Measurements from ENCODE around the gene MS4A6E. TPM values are rescaled to one million over a fixed set of nuclear protein-coding genes. Genes with fewer than 3 reads are reported as not detected.

The MS4A6E gene
- total and polyA plus RNA-seq, 7 experiments from 2014 or later: not detected

GRCh38 chr11:60314635-60315321, 12.3 kb upstream of the MS4A6E start:
- CTCF ChIA-PET: no interaction called here
- Histone ChIP-seq H3K27ac (ENCODE audit: low read depth, low read length) (no peak overlapping the region), H3K9me3 (ENCODE audit: control insufficient read depth in 2 of 3, low read length in 3 of 3) (peaks cover 0 to 10% (median 0%) of the 10 kb centered on the region in 3 experiments), H3K4me3 (ENCODE audit: low read length) (no peak overlapping the region), H3K4me1 (ENCODE audit: control insufficient read depth in 2 of 2, insufficient read depth in 2 of 2, low read length in 2 of 2) (no peaks in the 10 kb centered on the region), H3K27me3 (ENCODE audit: control insufficient read depth in 2 of 2, insufficient read depth in 2 of 2, low read length in 2 of 2) (no peaks in the 10 kb centered on the region), H3K36me3 (ENCODE audit: control insufficient read depth in 2 of 3, insufficient read depth in 3 of 3, low read length in 3 of 3) (no peaks in the 10 kb centered on the region)
- Mint-ChIP-seq H3K36me3 (peaks cover 0 to 5% (median 0%) of the 10 kb centered on the region in 5 donors), H3K27me3 (peaks cover 0 to 47% (median 14%) of the 10 kb centered on the region in 5 donors), H3K4me3 (no peak overlapping the region), H3K9me3 (peaks cover 4 to 21% (median 11%) of the 10 kb centered on the region in 11 donors), H3K4me1 (no peaks in the 10 kb centered on the region), H3K27ac (no peak overlapping the region)
- no peak for ATAC-seq
- intact Hi-C loops (cut with micrococcal nuclease): no loop called here
- no peak for DNase-seq
- POLR2A ChIA-PET: no interaction called here

GRCh38 chr11:60315871-60316270, 11.2 kb upstream of the MS4A6E start:
- H3K9me3 Mint-ChIP-seq: peaks cover 5 to 31% (median 18%) of the 10 kb centered on the region in 11 donors
- no peaks in the 10 kb centered on the region for H3K4me1 ChIP-seq (ENCODE audit: control insufficient read depth in 2 of 2, insufficient read depth in 2 of 2, low read length in 2 of 2)

GRCh38 chr11:60316317-60316716, 10.7 kb upstream of the MS4A6E start:
- DNase-seq (no peak), ATAC-seq (no peak)
- Mint-ChIP-seq H3K9me3 (peaks cover 5 to 36% (median 19%) of the 10 kb centered on the region in 11 donors), H3K27ac (no peak overlapping the region), H3K27me3 (peaks cover 0 to 34% (median 20%) of the 10 kb centered on the region in 5 donors), H3K4me1 (no peaks in the 10 kb centered on the region), H3K4me3 (no peak overlapping the region), H3K36me3 (peaks cover 0 to 6% (median 0%) of the 10 kb centered on the region in 5 donors)
- CTCF ChIA-PET: no interaction called here
- H3K27ac ChIP-seq (ENCODE audit: low read depth, low read length): no peak overlapping the region
- no peaks in the 10 kb centered on the region for H3K27me3 ChIP-seq (ENCODE audit: control insufficient read depth in 2 of 2, insufficient read depth in 2 of 2, low read length in 2 of 2)
- intact Hi-C loops (cut with micrococcal nuclease): no loop called here
- no peak overlapping the region for H3K4me3 ChIP-seq (ENCODE audit: low read length)
- POLR2A ChIA-PET: interaction anchor here (0.6 kb wide), 1 partner anchor 38 kb away, joined by 3 read pairs; no protein-coding TSS in a partner anchor
- H3K36me3 ChIP-seq (ENCODE audit: control insufficient read depth in 2 of 3, insufficient read depth in 3 of 3, low read length in 3 of 3): no peaks in the 10 kb centered on the region
- peaks cover 0 to 18% (median 0%) of the 10 kb centered on the region in 3 experiments for H3K9me3 ChIP-seq (ENCODE audit: control insufficient read depth in 2 of 3, low read length in 3 of 3)
- no peaks in the 10 kb centered on the region for H3K4me1 ChIP-seq (ENCODE audit: control insufficient read depth in 2 of 2, insufficient read depth in 2 of 2, low read length in 2 of 2)

More at GRCh38 chr11:60315871-60316270, 11.2 kb upstream of the MS4A6E start:
- Mint-ChIP-seq H3K36me3 (peaks cover 0 to 6% (median 0%) of the 10 kb centered on the region in 5 donors), H3K27me3 (peaks cover 0 to 39% (median 15%) of the 10 kb centered on the region in 5 donors), H3K4me3 (no peak overlapping the region), H3K4me1 (no peaks in the 10 kb centered on the region), H3K27ac (no peak overlapping the region)
- Histone ChIP-seq H3K4me3 (ENCODE audit: low read length) (no peak overlapping the region), H3K27me3 (ENCODE audit: control insufficient read depth in 2 of 2, insufficient read depth in 2 of 2, low read length in 2 of 2) (no peaks in the 10 kb centered on the region), H3K9me3 (ENCODE audit: control insufficient read depth in 2 of 3, low read length in 3 of 3) (peaks cover 0 to 16% (median 0%) of the 10 kb centered on the region in 3 experiments), H3K36me3 (ENCODE audit: control insufficient read depth in 2 of 3, insufficient read depth in 3 of 3, low read length in 3 of 3) (no peaks in the 10 kb centered on the region), H3K27ac (ENCODE audit: low read depth, low read length) (no peak overlapping the region)
- no peak for DNase-seq
- POLR2A ChIA-PET: interaction anchor here (0.6 kb wide), 1 partner anchor 38 kb away, joined by 3 read pairs; no protein-coding TSS in a partner anchor
- CTCF ChIA-PET: no interaction called here
- no peak for ATAC-seq
- intact Hi-C loops (cut with micrococcal nuclease): no loop called here

GRCh38 chr11:60318726-60319125, 8.3 kb upstream of the MS4A6E start:
- H3K4me3 Mint-ChIP-seq: no peak overlapping the region
- H3K36me3 Mint-ChIP-seq: peaks cover 0 to 8% (median 0%) of the 10 kb centered on the region in 5 donors
- no peak for DNase-seq
- H3K4me1 Mint-ChIP-seq: no peaks in the 10 kb centered on the region
- no peaks in the 10 kb centered on the region for H3K27me3 ChIP-seq (ENCODE audit: control insufficient read depth in 2 of 2, insufficient read depth in 2 of 2, low read length in 2 of 2)
- peaks cover 7 to 57% (median 27%) of the 10 kb centered on the region in 11 donors for H3K9me3 Mint-ChIP-seq
- ChIA-PET POLR2A (no interaction called here), CTCF (no interaction called here)
- no peak overlapping the region for H3K27ac ChIP-seq (ENCODE audit: low read depth, low read length)
- H3K4me3 ChIP-seq (ENCODE audit: low read length): no peak overlapping the region
- no peaks in the 10 kb centered on the region for H3K4me1 ChIP-seq (ENCODE audit: control insufficient read depth in 2 of 2, insufficient read depth in 2 of 2, low read length in 2 of 2)
- ATAC-seq: no peak
- H3K27ac Mint-ChIP-seq: no peak overlapping the region
- intact Hi-C loops (cut with micrococcal nuclease): no loop called here
- H3K27me3 Mint-ChIP-seq: peaks cover 0 to 44% (median 32%) of the 10 kb centered on the region in 5 donors
- peaks cover 0 to 18% (median 0%) of the 10 kb centered on the region in 3 experiments for H3K9me3 ChIP-seq (ENCODE audit: control insufficient read depth in 2 of 3, low read length in 3 of 3)
- no peaks in the 10 kb centered on the region for H3K36me3 ChIP-seq (ENCODE audit: control insufficient read depth in 2 of 3, insufficient read depth in 3 of 3, low read length in 3 of 3)

- intact Hi-C loops (cut with micrococcal nuclease): no loop called here
- H3K36me3 ChIP-seq (ENCODE audit: control insufficient read depth in 2 of 3, insufficient read depth in 3 of 3, low read length in 3 of 3): no peaks in the 10 kb centered on the region
- H3K36me3 Mint-ChIP-seq: peaks cover 0 to 8% (median 0%) of the 10 kb centered on the region in 5 donors
- POLR2A ChIA-PET: no interaction called here
- H3K4me1 ChIP-seq (ENCODE audit: control insufficient read depth in 2 of 2, insufficient read depth in 2 of 2, low read length in 2 of 2): no peaks in the 10 kb centered on the region
- peaks cover 0 to 48% (median 32%) of the 10 kb centered on the region in 5 donors for H3K27me3 Mint-ChIP-seq
- no peak overlapping the region for H3K27ac Mint-ChIP-seq
- no peaks in the 10 kb centered on the region for H3K27me3 ChIP-seq (ENCODE audit: control insufficient read depth in 2 of 2, insufficient read depth in 2 of 2, low read length in 2 of 2)
- H3K4me1 Mint-ChIP-seq: no peaks in the 10 kb centered on the region
- CTCF ChIA-PET: interaction anchor here (0.6 kb wide), 1 partner anchor 12 kb away, joined by 3 read pairs; no protein-coding TSS in a partner anchor
- H3K4me3 ChIP-seq (ENCODE audit: low read length): no peak overlapping the region
- H3K27ac ChIP-seq (ENCODE audit: low read depth, low read length): no peak overlapping the region
- H3K9me3 ChIP-seq (ENCODE audit: control insufficient read depth in 2 of 3, low read length in 3 of 3): peaks cover 0 to 18% (median 0%) of the 10 kb centered on the region in 3 experiments
- ATAC-seq (no peak), DNase-seq (no peak)
- H3K9me3 Mint-ChIP-seq: peaks cover 7 to 64% (median 29%) of the 10 kb centered on the region in 11 donors
- no peak overlapping the region for H3K4me3 Mint-ChIP-seq
Observed at GRCh38 chr11:60321051-60321450, 6.0 kb upstream of the MS4A6E start.

GRCh38 chr11:60328460-60328859, 1.4 kb downstream of the MS4A6E start:
- intact Hi-C loops (cut with micrococcal nuclease): no loop called here
- Mint-ChIP-seq H3K9me3 (peaks cover 0 to 16% (median 7%) of the 10 kb centered on the region in 11 donors), H3K36me3 (no peaks in the 10 kb centered on the region), H3K4me1 (no peaks in the 10 kb centered on the region), H3K27ac (no peak overlapping the region), H3K4me3 (no peak overlapping the region), H3K27me3 (peaks cover 0 to 24% (median 9%) of the 10 kb centered on the region in 5 donors)
- no peaks in the 10 kb centered on the region for H3K36me3 ChIP-seq (ENCODE audit: control insufficient read depth in 2 of 3, insufficient read depth in 3 of 3, low read length in 3 of 3)
- no peaks in the 10 kb centered on the region for H3K9me3 ChIP-seq (ENCODE audit: control insufficient read depth in 2 of 3, low read length in 3 of 3)
- H3K27me3 ChIP-seq (ENCODE audit: control insufficient read depth in 2 of 2, insufficient read depth in 2 of 2, low read length in 2 of 2): no peaks in the 10 kb centered on the region
- DNase-seq (no peak), ATAC-seq (no peak)
- H3K4me3 ChIP-seq (ENCODE audit: low read length): no peak overlapping the region
- no peaks in the 10 kb centered on the region for H3K4me1 ChIP-seq (ENCODE audit: control insufficient read depth in 2 of 2, insufficient read depth in 2 of 2, low read length in 2 of 2)
- ChIA-PET CTCF (no interaction called here), POLR2A (no interaction called here)
- H3K27ac ChIP-seq (ENCODE audit: low read depth, low read length): no peak overlapping the region

Data from naive thymus-derived CD4-positive, alpha-beta T cell (primary cell).